Hepatocyte (in vitro differentiated cells): ENCODE measurements around the gene ZNF536.

ENCODE experiments used
- EZH2 ChIP-seq: fragments of 200-600 bp; sonication (generic); IDR thresholded peaks from 2 replicates; pipeline ENCODE4 v1.6.1; 2016; ENCODE audit warnings: antibody characterized with exemption, mild to moderate bottlenecking, borderline replicate concordance
- EZH2phosphoT487 ChIP-seq: fragments of 200-600 bp; sonication (generic); IDR thresholded peaks from one replicate; pipeline ENCODE4 v1.6.1; 2018; ENCODE audit warnings: antibody characterized with exemption, mild to moderate bottlenecking, low read depth, moderate library complexity; ENCODE audit not compliant: unreplicated experiment, severe bottlenecking
- TF ChIP-seq, protein P1 (sequence below): fragments of 200-600 bp; sonication (generic); IDR thresholded peaks from 2 replicates; pipeline ENCODE4 v1.5.1; 2016; ENCODE audit warnings: antibody characterized with exemption, mild to moderate bottlenecking; ENCODE audit not compliant: poor library complexity

DNA sequence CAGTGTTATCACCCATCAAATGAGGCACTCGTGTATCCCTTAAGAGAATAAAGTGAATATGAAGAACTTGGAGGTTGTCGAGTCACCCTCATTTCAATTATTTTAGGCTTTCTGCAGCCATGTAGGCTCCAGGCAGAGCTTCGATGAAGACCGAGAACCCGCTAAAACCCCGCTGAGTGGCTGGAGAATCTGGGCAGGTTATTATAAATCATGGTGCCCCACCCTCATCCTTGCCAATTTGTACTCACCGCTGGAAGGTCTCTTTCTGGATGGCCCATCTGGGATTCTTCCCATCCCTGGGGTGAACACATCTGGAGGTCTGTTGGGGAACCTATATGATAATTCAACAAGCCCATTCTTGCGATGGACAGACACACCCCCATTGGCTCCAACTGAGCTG, 190.8 kb downstream of the ZNF536 start:
- TF ChIP-seq, protein P1, sequence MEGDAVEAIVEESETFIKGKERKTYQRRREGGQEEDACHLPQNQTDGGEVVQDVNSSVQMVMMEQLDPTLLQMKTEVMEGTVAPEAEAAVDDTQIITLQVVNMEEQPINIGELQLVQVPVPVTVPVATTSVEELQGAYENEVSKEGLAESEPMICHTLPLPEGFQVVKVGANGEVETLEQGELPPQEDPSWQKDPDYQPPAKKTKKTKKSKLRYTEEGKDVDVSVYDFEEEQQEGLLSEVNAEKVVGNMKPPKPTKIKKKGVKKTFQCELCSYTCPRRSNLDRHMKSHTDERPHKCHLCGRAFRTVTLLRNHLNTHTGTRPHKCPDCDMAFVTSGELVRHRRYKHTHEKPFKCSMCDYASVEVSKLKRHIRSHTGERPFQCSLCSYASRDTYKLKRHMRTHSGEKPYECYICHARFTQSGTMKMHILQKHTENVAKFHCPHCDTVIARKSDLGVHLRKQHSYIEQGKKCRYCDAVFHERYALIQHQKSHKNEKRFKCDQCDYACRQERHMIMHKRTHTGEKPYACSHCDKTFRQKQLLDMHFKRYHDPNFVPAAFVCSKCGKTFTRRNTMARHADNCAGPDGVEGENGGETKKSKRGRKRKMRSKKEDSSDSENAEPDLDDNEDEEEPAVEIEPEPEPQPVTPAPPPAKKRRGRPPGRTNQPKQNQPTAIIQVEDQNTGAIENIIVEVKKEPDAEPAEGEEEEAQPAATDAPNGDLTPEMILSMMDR, result no peak
- TF ChIP-seq EZH2 (no peak), EZH2phosphoT487 (no peak)
